Lung (tissue), 12 donors: ENCODE results near the gene SAMD3. TPM values are rescaled to one million over a fixed set of nuclear protein-coding genes. Genes with fewer than 3 reads are reported as not detected.

Experiments used
- ATAC-seq: fragments of 200-7000 bp; cut with Tn5 transposase; one replicate; pipeline ENCODE4 v1.9.1; 2020; ENCODE audit warnings: moderate number of reproducible peaks; ENCODE audit not compliant: insufficient read depth, low FRiP score
- DNase-seq, 3 donors: peaks; one replicate each; pipeline ENCODE4 v3.0.0-alpha.2; 2013 to 2017
- H3K27ac ChIP-seq, 2 donors: one replicate each; pipeline ENCODE4 v1.5.1; 2013; ENCODE audit warnings: mild to moderate bottlenecking in 2 of 2, moderate library complexity in 2 of 2, control low read depth in 1 of 2, inconsistent platforms in 1 of 2, low read depth in 1 of 2, low read length in 1 of 2
- H3K27me3 ChIP-seq, 3 donors: one replicate each; pipeline ENCODE4 v1.5.1; 2013; ENCODE audit warnings: low read length in 2 of 3; ENCODE audit not compliant: control insufficient read depth in 3 of 3, insufficient read depth in 3 of 3
- H3K36me3 ChIP-seq, 4 donors: one replicate each; pipeline ENCODE4 v1.5.1; 2013; ENCODE audit warnings: low read length in 4 of 4, mild to moderate bottlenecking in 1 of 4, moderate library complexity in 1 of 4; ENCODE audit not compliant: control insufficient read depth in 4 of 4, insufficient read depth in 4 of 4
- H3K4me1 ChIP-seq, 5 donors: one replicate each; pipeline ENCODE4 v1.5.1; 2013; ENCODE audit warnings: low read length in 5 of 5, mild to moderate bottlenecking in 2 of 5, moderate library complexity in 1 of 5; ENCODE audit not compliant: control insufficient read depth in 5 of 5, insufficient read depth in 5 of 5
- H3K4me3 ChIP-seq: one replicate; pipeline ENCODE4 v1.5.1; 2013; ENCODE audit warnings: mild to moderate bottlenecking, control low read depth, moderate library complexity
- H3K9ac ChIP-seq, 2 donors: one replicate each; pipeline ENCODE4 v1.5.1; 2013; ENCODE audit warnings: low read length in 2 of 2, control low read depth in 1 of 2; ENCODE audit not compliant: insufficient read depth in 1 of 2
- H3K9me3 ChIP-seq, 4 donors: one replicate each; pipeline ENCODE4 v1.5.1; 2013; ENCODE audit warnings: low read length in 3 of 4, mild to moderate bottlenecking in 1 of 4, moderate library complexity in 1 of 4; ENCODE audit not compliant: control insufficient read depth in 4 of 4, insufficient read depth in 3 of 4
- CTCF ChIP-seq: IDR thresholded peaks from 2 replicates; pipeline ENCODE4 v1.5.1; 2012; ENCODE audit warnings: mild to moderate bottlenecking; ENCODE audit errors: control extremely low read depth, extremely low read depth
- WGBS, 2 donors: extraction: QIAGEN DNeasy Blood & Tissue Kit; methylation state at CpG; one replicate each; pipeline ENCODE4 v1.1.7; 2013; 5-methylcytosine and 5-hydroxymethylcytosine counted together
- polyA plus RNA-seq, 2 donors: library from polyadenylated mRNA; stranded (reverse); fragments of 200-250 nt; gene quantifications; one replicate each; pipeline ENCODE4 v1.2.1, GENCODE V29; 2013
- total RNA-seq, 2 donors: library from RNA; depleted of rRNA in 1 of 2; stranded (reverse); fragments of >200 nt in 1 of 2; gene quantifications; one replicate each; pipeline ENCODE4 v1.2.1, GENCODE V29; 2014 to 2021
- donor health status: control.
- donor health status: control.
- donor health status: Bipolar disorder and iron deficiency.
- donor health status: healthy.
- donor health status: DM: yes; HTN: yes; CAD: no.

The SAMD3 gene
- total and polyA plus RNA-seq, 4 donors = 0.71 to 5.9 (median 2.0) TPM

- WGBS, 2 donors = 85 to 86% methylated on average over 2 of the region's 2 CpGs
- ATAC-seq (no peak), DNase-seq (no peak)
- no peak overlapping the region for H3K4me3 ChIP-seq
- no peaks in the 10 kb centered on the region for H3K4me1 ChIP-seq
- no peaks in the 10 kb centered on the region for H3K9me3 ChIP-seq
- TF ChIP-seq CTCF = no peak
- H3K36me3 ChIP-seq = no peaks in the 10 kb centered on the region
- no peaks in the 10 kb centered on the region for H3K27me3 ChIP-seq
- no peak overlapping the region for H3K9ac ChIP-seq
- no peak overlapping the region for H3K27ac ChIP-seq
Observed at GRCh38 chr6:130245267-130245666, 22.5 kb upstream of the SAMD3 start.

- Histone ChIP-seq H3K9ac (no peak overlapping the region), H3K27ac (no peak overlapping the region), H3K9me3 (no peaks in the 10 kb centered on the region), H3K27me3 (no peaks in the 10 kb centered on the region), H3K4me1 (no peaks in the 10 kb centered on the region), H3K4me3 (no peak overlapping the region), H3K36me3 (no peaks in the 10 kb centered on the region)
- TF ChIP-seq CTCF = no peak
- WGBS, 2 donors = 87 to 96% methylated on average over 2 of the region's 2 CpGs
- no peak for ATAC-seq
- no peak for DNase-seq
Observed at GRCh38 chr6:130244728-130245127, 22.0 kb upstream of the SAMD3 start.

GRCh38 chr6:130240232-130240631, 17.5 kb upstream of the SAMD3 start:
- DNase-seq = no peak
- no peaks in the 10 kb centered on the region for H3K4me1 ChIP-seq
- TF ChIP-seq CTCF = no peak
- H3K27me3 ChIP-seq = no peaks in the 10 kb centered on the region
- ATAC-seq = no peak
- no peak overlapping the region for H3K9ac ChIP-seq
- H3K9me3 ChIP-seq = no peaks in the 10 kb centered on the region
- WGBS, 2 donors = 68 to 84% methylated on average over 4 of the region's 4 CpGs
- H3K36me3 ChIP-seq = no peaks in the 10 kb centered on the region
- no peak overlapping the region for H3K27ac ChIP-seq
- no peak overlapping the region for H3K4me3 ChIP-seq

- no peaks in the 10 kb centered on the region for H3K9me3 ChIP-seq
- no peaks in the 10 kb centered on the region for H3K4me1 ChIP-seq
- 87 to 95% methylated on average over 2 of the region's 2 CpGs for WGBS, 2 donors
- H3K36me3 ChIP-seq = no peaks in the 10 kb centered on the region
- no peak for TF ChIP-seq CTCF
- no peak for ATAC-seq
- no peaks in the 10 kb centered on the region for H3K27me3 ChIP-seq
- H3K27ac ChIP-seq = no peak overlapping the region
- no peak for DNase-seq
- no peak overlapping the region for H3K4me3 ChIP-seq
- H3K9ac ChIP-seq = no peak overlapping the region
Observed at GRCh38 chr6:130239755-130240154, 17.0 kb upstream of the SAMD3 start.
